HepG2 (cell line): ENCODE results near the gene PHLDB1. TPM values are rescaled to one million over a fixed set of nuclear protein-coding genes. Genes with fewer than 3 reads are reported as not detected.

Experiments used
- ATF7-NPFF ChIP-seq: sonication (generic); formaldehyde crosslinking; IDR thresholded peaks from 2 replicates; pipeline ENCODE4 v1.8.1; 2023; ENCODE audit warnings: mild to moderate bottlenecking, low read depth, missing genetic modification reagents, moderate library complexity
- CREB1 ChIP-seq, 2 experiments: fragments of 450-650 bp in 1 of 2; IDR thresholded peaks; 2 replicates each; pipeline ENCODE4 v1.6.1; 2016 to 2017; ENCODE audit warnings: control low read depth in 1 of 2, mild to moderate bottlenecking in 1 of 2, missing compliant biosample characterization in 1 of 2, missing genetic modification characterization in 1 of 2
- DMAP1 ChIP-seq: IDR thresholded peaks from 2 replicates; pipeline ENCODE4 v1.6.1; 2016
- LCORL ChIP-seq, 2 experiments: fragments of 450-650 bp in 1 of 2; sonication (generic) in 1 of 2; formaldehyde crosslinking in 1 of 2; IDR thresholded peaks; 2 replicates each; pipeline versions ENCODE4 v1.5.0 to v1.6.1; 2017 to 2020; ENCODE audit warnings: antibody characterized with exemption in 1 of 2, missing genetic modification reagents in 1 of 2
- NFRKB ChIP-seq: fragments of 450-650 bp; IDR thresholded peaks from 2 replicates; pipeline ENCODE4 v1.6.1; 2017
- NONO ChIP-seq, 2 experiments: fragments of 450-650 bp in 1 of 2; sonication (generic) in 1 of 2; formaldehyde crosslinking in 1 of 2; IDR thresholded peaks in 1 of 2; conservative IDR thresholded peaks in 1 of 2; 2 replicates each; pipeline versions ENCODE4 v1.6.1 to v1.8.0; 2017 to 2022; ENCODE audit warnings: mild to moderate bottlenecking in 1 of 2, missing genetic modification reagents in 1 of 2, moderate library complexity in 1 of 2
- POLR2AphosphoS5 ChIP-seq: IDR thresholded peaks from 2 replicates; pipeline ENCODE4 v1.6.1; 2012; ENCODE audit warnings: low read depth, low read length
- RAD51 ChIP-seq: fragments of 450-650 bp; IDR thresholded peaks from 2 replicates; pipeline ENCODE4 v1.6.1; 2016; ENCODE audit warnings: borderline replicate concordance
- SMYD3 ChIP-seq: sonication (generic); formaldehyde crosslinking; IDR thresholded peaks from 2 replicates; pipeline ENCODE4 v1.8.1; 2023; ENCODE audit warnings: mild to moderate bottlenecking, missing genetic modification reagents
- TBL1XR1 ChIP-seq: fragments of 150-350 bp; IDR thresholded peaks from 2 replicates; pipeline ENCODE4 v1.6.1; 2014; ENCODE audit warnings: borderline replicate concordance, low read length; ENCODE audit not compliant: partially characterized antibody
- YEATS4 ChIP-seq: sonication (generic); formaldehyde crosslinking; IDR thresholded peaks from 2 replicates; pipeline ENCODE4 v1.4.0; 2020; ENCODE audit warnings: missing genetic modification reagents, borderline replicate concordance
- ZBTB7A ChIP-seq: sonication (generic); formaldehyde crosslinking; IDR thresholded peaks from 2 replicates; pipeline ENCODE4 v1.8.0; 2022; ENCODE audit warnings: mild to moderate bottlenecking, missing genetic modification reagents
- ZBTB7B ChIP-seq: sonication (generic); formaldehyde crosslinking; IDR thresholded peaks from 2 replicates; pipeline ENCODE4 v1.4.0; 2020; ENCODE audit warnings: missing genetic modification reagents
- ZC3H4 ChIP-seq: sonication (generic); formaldehyde crosslinking; IDR thresholded peaks from 2 replicates; pipeline ENCODE4 v1.4.0; 2020; ENCODE audit warnings: missing genetic modification reagents, borderline replicate concordance
- ZNF318 ChIP-seq: sonication (generic); formaldehyde crosslinking; IDR thresholded peaks from 2 replicates; pipeline ENCODE4 v1.4.0; 2020; ENCODE audit warnings: mild to moderate bottlenecking, missing genetic modification reagents
- ZNF451 ChIP-seq: sonication (generic); formaldehyde crosslinking; IDR thresholded peaks from 2 replicates; pipeline ENCODE4 v1.5.0; 2020; ENCODE audit warnings: mild to moderate bottlenecking, missing genetic modification reagents
- ZNF564 ChIP-seq: sonication (generic); formaldehyde crosslinking; IDR thresholded peaks from 2 replicates; pipeline ENCODE4 v1.8.1; 2023; ENCODE audit warnings: mild to moderate bottlenecking, missing genetic modification reagents
- ZNF724P ChIP-seq: sonication (generic); formaldehyde crosslinking; IDR thresholded peaks from 2 replicates; pipeline ENCODE4 v1.8.0; 2022; ENCODE audit warnings: missing genetic modification reagents, borderline replicate concordance
- ZSCAN30 ChIP-seq: sonication (generic); formaldehyde crosslinking; IDR thresholded peaks from 2 replicates; pipeline ENCODE4 v1.5.0; 2020; ENCODE audit warnings: mild to moderate bottlenecking, missing genetic modification reagents
- polyA plus RNA-seq, 8 experiments: library from polyadenylated mRNA; depleted of rRNA in 3 of 8; stranded (reverse) in 7 of 8; unstranded in 1 of 8; fragments of >200 nt; fragmentation: Illumina TruSeq in 4 of 8; extraction: Trizol in 4 of 8; gene quantifications; 2 replicates each; pipeline versions ENCODE4 v1.2.1 to v1.2.3, GENCODE V29; 2011 to 2016; ENCODE audit warnings: low read depth in 4 of 8, missing spikeins in 1 of 8, mixed read lengths in 1 of 8; ENCODE audit not compliant: insufficient read depth in 1 of 8
- total RNA-seq, 5 experiments: library from RNA; depleted of rRNA; stranded (reverse); fragments of >200 nt; fragmentation: Illumina TruSeq; extraction: Trizol; gene quantifications; 2 replicates each; pipeline ENCODE4 v1.2.3, GENCODE V29; 2016; ENCODE audit warnings: low read depth in 1 of 5
- TF ChIP-seq, protein P1 (sequence below): IDR thresholded peaks from 2 replicates; pipeline ENCODE4 v1.6.1; 2016; ENCODE audit warnings: mild to moderate bottlenecking, missing biosample characterization, missing genetic modification reagents

PHLDB1 gene
- total and polyA plus RNA-seq, 2 of the 13 experiments (the other 11 are each of a cell fraction or from before 2014, with no cell fraction given): 13.8 to 14.2 TPM

DNA sequence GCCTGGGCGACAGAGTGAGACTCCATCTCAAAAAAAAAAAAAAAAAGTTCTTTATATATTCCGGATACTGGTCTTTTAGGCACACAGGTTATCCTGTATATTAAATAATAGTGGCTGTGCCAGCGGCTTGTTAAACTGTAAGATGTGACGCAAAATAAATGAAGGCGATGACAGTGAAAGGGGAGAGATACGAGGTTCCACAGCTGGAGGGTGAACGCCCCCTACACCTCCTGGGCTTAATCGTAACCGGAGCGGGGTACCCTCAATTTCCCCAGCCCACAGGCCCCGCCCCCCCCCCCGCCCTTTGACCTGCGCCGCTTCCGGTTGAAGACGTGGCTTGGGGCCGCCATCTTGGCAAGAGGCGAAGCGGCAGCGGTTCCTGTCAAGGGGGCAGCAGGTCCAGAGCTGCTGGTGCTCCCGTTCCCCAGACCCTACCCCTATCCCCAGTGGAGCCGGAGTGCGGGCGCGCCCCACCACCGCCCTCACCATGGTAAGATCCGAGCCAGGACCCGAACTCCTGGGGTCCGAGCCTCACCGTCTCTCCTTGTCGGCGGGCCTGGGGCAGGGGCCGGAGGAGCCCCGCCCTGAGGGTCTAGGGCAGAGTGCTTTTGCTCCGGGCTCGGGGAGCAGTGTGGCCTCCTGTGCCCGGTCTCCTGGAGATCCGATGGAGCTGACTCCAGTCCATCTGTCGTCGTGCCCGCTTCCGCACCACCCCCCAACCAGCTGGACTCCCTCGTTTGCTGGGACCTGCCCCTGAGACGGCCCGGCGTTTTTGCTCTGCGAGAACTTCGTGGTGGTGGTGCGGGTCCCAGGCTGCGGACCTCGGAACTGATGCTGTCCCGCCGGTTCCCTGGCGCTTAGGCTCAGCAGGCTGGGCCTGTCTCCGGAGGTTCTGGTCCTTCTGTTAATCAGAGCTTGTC, 35.1 kb upstream of the PHLDB1 start, which contains the start of gene ARCN1 (continued):
- TF ChIP-seq TBL1XR1 (no peak), ZNF451 (CRISPR knock-in tag) (peak; percentile 32; the same call in 1 of the 2 replicates), ZBTB7B (CRISPR knock-in tag) (no peak), NONO (IDR thresholded peaks at IDR 0.05) (no peak), NONO (CRISPR knock-in tag; conservative IDR thresholded peaks at IDR 0.05) (peak; percentile 37), NFRKB (no peak), DMAP1 (CRISPR knock-in tag) (peak; percentile 94), YEATS4 (peak; percentile 96), ZSCAN30 (CRISPR knock-in tag) (no peak), CREB1 (IDR thresholded peaks at IDR 0.05) (no peak), CREB1 (CRISPR knock-in tag; IDR thresholded peaks at IDR 0.05) (no peak), ZBTB7A (CRISPR knock-in tag) (no peak), POLR2AphosphoS5 (peak; percentile 85), LCORL (IDR thresholded peaks at IDR 0.05) (no peak), LCORL (CRISPR knock-in tag; IDR thresholded peaks at IDR 0.05) (0 out of 2 replicates have a peak, but pooled peaks have one; percentile 28), ZNF564 (CRISPR knock-in tag) (0 out of 2 replicates have a peak, but pooled peaks have one; percentile 46), ATF7-NPFF (0 out of 2 replicates have a peak, but pooled peaks have one; percentile 29), ZC3H4 (CRISPR knock-in tag) (no peak), ZNF724P (no peak), RAD51 (no peak), ZNF318 (CRISPR knock-in tag) (no peak), SMYD3 (no peak)
- TF ChIP-seq, protein P1, sequence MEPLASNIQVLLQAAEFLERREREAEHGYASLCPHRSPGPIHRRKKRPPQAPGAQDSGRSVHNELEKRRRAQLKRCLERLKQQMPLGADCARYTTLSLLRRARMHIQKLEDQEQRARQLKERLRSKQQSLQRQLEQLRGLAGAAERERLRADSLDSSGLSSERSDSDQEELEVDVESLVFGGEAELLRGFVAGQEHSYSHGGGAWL: no peak
